Airway epithelial cell (primary cell): ENCODE data around the gene C5orf24. TPM values are rescaled to one million over a fixed set of nuclear protein-coding genes. Genes with fewer than 3 reads are reported as not detected.

Experiments
- total RNA-seq: library from RNA; depleted of rRNA; stranded (reverse); fragments of >200 nt; gene quantifications from 2 replicates; pipeline ENCODE4 v1.2.3, GENCODE V29; 2015

The C5orf24 gene
- total RNA-seq, result 18.2 and 24.5 TPM in 2 replicates

DNA sequence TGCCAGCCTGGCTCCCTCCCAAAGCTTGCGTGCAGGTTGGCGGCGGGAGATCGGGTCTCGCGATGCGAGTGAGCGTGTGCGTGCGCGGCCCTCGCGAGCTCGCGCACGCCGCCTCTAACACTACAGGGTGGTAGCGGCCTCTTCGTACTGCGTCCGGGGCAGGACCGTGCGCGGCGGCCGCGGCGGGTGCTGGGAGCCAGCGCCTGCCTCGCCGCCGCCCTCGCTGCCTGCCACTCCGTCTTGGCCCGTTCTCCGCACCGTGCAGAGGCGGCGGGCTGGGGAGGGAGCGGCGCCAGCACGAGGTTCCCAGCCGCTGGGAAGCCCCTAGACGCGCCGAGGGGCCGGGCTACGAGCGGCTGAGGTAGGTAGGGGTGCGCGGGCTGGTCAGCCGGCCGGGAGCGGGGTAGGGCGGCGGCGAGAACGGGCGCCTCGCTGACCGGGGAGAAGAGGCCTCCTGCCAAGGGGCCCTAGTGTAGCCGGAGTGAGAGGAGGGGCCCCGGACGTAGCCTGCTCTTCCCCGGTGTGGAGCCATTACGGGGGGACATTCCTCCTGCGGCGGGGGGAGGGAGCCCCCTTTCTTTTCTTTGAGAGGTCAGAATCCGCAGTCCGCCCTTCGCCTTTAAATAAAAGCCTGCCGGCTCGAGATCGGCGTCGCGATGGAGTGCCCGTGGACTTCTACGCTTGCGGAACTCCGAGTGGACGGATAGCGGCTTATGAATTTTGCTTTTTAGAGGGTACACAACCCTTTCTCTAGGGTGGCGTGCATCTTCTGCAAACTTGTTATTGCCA lies at the start of gene C5orf24:
TSS of gene C5orf24 (plus strand) at position 117 of the 789 bp plus-strand sequence. CDS start 8,933 bp downstream, outside the sequence.

DNA sequence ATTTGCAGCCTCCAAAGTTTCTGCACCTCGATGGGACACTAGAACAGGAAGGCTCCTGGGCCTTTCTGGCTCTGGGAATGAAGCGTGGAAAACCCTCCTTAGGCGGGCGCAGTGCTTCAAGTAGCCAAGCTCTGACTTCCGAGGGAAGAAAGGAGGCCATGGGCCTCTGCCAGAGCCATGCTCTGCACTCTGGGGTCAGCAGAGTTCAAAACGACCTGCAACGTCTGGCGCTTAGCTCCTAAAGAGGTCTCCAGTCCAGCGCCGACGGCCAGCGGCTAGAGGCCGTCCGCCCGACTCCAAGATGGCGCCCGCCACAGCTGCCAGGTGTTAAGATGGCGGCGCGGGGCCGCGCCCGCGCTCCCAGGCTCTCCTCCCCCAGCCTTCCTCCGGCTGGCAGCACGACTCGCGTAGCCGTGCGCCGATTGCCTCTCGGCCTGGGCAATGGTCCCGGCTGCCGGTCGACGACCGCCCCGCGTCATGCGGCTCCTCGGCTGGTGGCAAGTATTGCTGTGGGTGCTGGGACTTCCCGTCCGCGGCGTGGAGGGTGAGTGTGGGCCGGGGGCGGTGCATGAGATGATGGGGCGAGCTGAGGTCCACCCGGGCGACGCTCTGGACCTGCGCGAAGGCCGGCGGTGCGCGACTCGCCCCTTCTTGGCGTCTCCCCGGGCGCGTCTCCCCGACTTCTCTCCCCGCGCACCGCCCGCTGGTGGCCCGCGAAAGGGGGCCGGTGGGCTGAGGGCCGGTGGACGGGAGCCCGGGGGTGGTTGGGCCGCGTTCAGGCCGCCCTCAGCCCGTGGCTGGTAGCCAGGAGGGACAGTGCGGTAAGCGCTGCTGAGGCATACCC lies 28.4 kb downstream of the C5orf24 start, which contains the start of gene TXNDC15:
TSS of gene TXNDC15 (plus strand) at position 385 of the 844 bp plus-strand sequence. CDS start at position 442, 57 bp downstream.

DNA sequence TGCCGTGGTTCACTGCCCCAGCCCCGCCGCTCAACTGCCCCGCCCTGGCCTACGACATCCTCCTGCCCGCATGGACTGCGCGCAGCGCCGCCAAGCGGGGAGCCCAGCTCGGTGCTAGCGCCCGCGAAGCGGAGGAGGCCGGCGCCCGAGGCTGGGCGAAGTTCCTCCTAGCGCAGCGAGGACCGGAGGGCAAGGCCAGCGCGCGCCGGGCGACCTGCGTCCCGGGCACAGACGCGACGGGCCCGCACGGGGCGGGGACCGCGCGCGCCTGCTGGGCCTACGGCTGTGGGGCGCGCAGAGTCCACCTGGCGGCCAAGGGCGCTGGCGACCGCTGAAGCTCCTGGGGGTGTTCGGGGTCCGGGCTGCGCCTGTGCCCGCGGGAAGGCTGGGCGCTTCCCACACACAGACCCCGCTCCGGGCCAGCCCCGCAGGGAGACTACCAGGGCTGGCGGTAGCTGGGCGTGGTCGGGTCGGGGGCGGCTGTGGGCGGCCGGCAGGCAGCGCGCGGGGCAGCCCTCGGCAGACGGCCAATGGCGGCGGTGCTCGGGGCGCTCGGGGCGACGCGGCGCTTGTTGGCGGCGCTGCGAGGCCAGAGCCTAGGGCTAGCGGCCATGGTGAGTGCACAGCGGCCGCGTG lies 59.0 kb downstream of the C5orf24 start, which contains the start of gene PCBD2:
TSS of gene PCBD2 (plus strand) at position 522 of the 636 bp plus-strand sequence. CDS start at position 531, 9 bp downstream.

Other genes starting within 250 kb of the C5orf24 start
- 28.2 and 59.2 TPM in 2 replicates for gene SAR1B, start 213.1 kb upstream of the C5orf24 start, total RNA-seq
- 6.3 and 14.2 TPM in 2 replicates for gene SEC24A, start 197.2 kb upstream of the C5orf24 start, total RNA-seq
- 16.8 and 24.8 TPM in 2 replicates for gene CAMLG, start 107.4 kb upstream of the C5orf24 start, total RNA-seq
- gene DDX46, start 87.2 kb upstream of the C5orf24 start, total RNA-seq, result 25.2 and 27.1 TPM in 2 replicates
- gene TXNDC15, start 28.4 kb downstream of the C5orf24 start, total RNA-seq, result 23.5 and 26.0 TPM in 2 replicates
- gene PCBD2, start 59.2 kb downstream of the C5orf24 start, total RNA-seq, result 2.6 and 6.1 TPM in 2 replicates
- 0.07 TPM in 1 of 2 replicates, not detected in the other for gene CATSPER3, start 121.9 kb downstream of the C5orf24 start, total RNA-seq
- gene PITX1, start 188.3 kb downstream of the C5orf24 start, total RNA-seq, result 151 and 181 TPM in 2 replicates